Thyroid gland (tissue), 4 donors: ENCODE data around the gene UBE2F. TPM values are rescaled to one million over a fixed set of nuclear protein-coding genes. Genes with fewer than 3 reads are reported as not detected.

ENCODE experiments used
- DNase-seq, 2 donors: peaks; one replicate each; pipeline ENCODE4 v3.0.0-alpha.2; 2019
- H3K27ac ChIP-seq, 3 donors: fragments of 200-600 bp; sonication (generic); 1 replicate in 2 of 3; 2 replicates in 1 of 3; pipeline ENCODE4 v1.5.1; 2016 to 2019; ENCODE audit warnings: mild to moderate bottlenecking in 1 of 3, moderate library complexity in 1 of 3
- H3K27me3 ChIP-seq: fragments of 200-600 bp; sonication (generic); one replicate; pipeline ENCODE4 v1.5.1; 2019
- H3K36me3 ChIP-seq, 2 donors: fragments of 200-600 bp; sonication (generic); one replicate each; pipeline ENCODE4 v1.5.1; 2016 to 2019
- H3K4me1 ChIP-seq, 2 donors: fragments of 200-600 bp; sonication (generic); one replicate each; pipeline ENCODE4 v1.5.1; 2017 to 2019
- H3K4me3 ChIP-seq, 3 donors: fragments of 200-600 bp; sonication (generic); replicated peaks in 1 of 3; 1 replicate in 2 of 3; 2 replicates in 1 of 3; pipeline ENCODE4 v1.5.1; 2016; ENCODE audit warnings: mild to moderate bottlenecking in 1 of 3
- H3K9me3 ChIP-seq: fragments of 200-600 bp; sonication (generic); one replicate; pipeline ENCODE4 v1.5.1; 2017
- POLR2A ChIP-seq, 2 donors: fragments of 450-650 bp; IDR thresholded peaks; one replicate each; pipeline ENCODE4 v1.6.1; 2017; ENCODE audit warnings: antibody characterized with exemption in 2 of 2, mild to moderate bottlenecking in 2 of 2, moderate library complexity in 1 of 2
- WGBS, 2 donors: methylation state at CpG; one replicate each; pipeline ENCODE4 v1.1.5; 2017; 5-methylcytosine and 5-hydroxymethylcytosine counted together
- intact Hi-C: fragments of 100-400 bp; cut with DNase I; formaldehyde crosslinking; loops from one replicate; pipeline ENCODE4 v1.15.1; 2023
- total RNA-seq, 4 donors: library from RNA; depleted of rRNA; stranded (reverse); fragments of >200 nt; gene quantifications; one replicate each; pipeline ENCODE4 v1.2.3, GENCODE V29; 2016
- TF ChIP-seq, protein P1 (sequence below), 6 experiments: fragments of 200-600 bp in 3 of 6; fragments of 450-650 bp in 3 of 6; sonication (generic) in 3 of 6; IDR thresholded peaks; one replicate each; pipeline ENCODE4 v1.5.1; 2016 to 2019; ENCODE audit warnings: antibody characterized with exemption in 6 of 6, mild to moderate bottlenecking in 2 of 6, inconsistent platforms in 1 of 6, moderate library complexity in 1 of 6

The UBE2F gene
- total RNA-seq, 4 donors from 2014 or later = 79.8 to 134 (median 122) TPM

DNA sequence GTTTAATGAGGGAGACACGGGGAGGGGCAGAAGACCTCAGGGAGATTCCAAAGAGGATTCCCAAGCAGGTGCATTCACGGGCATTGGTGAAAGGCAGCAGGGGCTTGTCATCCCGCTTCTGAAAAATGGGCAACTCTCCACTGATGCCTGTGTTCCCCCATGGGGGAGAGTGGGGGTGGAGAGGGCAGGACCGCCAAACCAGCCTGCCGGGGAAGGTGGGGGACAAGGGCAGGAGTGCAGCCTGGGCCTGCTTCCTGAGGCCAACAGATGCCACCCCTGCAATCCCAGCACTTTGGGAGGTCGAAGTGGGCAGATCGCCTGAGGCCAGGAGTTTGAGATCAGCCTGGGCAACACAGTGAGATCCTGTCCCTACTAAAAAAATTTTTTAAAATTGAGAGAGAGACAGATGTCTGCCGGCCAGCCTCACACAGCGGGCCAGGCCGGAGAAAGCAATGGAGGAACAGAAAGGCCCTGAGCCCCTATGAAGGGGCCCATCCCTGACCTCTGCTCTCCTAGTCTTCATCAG lies 44.8 kb upstream of the UBE2F start:
- no peaks in the 10 kb centered on the region for H3K9me3 ChIP-seq
- no peak overlapping the region for H3K27ac ChIP-seq
- H3K27me3 ChIP-seq = no peaks in the 10 kb centered on the region
- DNase-seq = no peak
- TF ChIP-seq POLR2A (IDR thresholded peaks at IDR 0.05) = no peak
- WGBS, 2 donors = 91 to 95% methylated on average over 9 to 10 of the region's 10 CpGs
- H3K4me1 ChIP-seq = peaks cover 0 to 6% of the 10 kb centered on the region in 2 donors
- no peaks in the 10 kb centered on the region for H3K36me3 ChIP-seq
- no peak overlapping the region for H3K4me3 ChIP-seq
- intact Hi-C loops = no loop called here

DNA sequence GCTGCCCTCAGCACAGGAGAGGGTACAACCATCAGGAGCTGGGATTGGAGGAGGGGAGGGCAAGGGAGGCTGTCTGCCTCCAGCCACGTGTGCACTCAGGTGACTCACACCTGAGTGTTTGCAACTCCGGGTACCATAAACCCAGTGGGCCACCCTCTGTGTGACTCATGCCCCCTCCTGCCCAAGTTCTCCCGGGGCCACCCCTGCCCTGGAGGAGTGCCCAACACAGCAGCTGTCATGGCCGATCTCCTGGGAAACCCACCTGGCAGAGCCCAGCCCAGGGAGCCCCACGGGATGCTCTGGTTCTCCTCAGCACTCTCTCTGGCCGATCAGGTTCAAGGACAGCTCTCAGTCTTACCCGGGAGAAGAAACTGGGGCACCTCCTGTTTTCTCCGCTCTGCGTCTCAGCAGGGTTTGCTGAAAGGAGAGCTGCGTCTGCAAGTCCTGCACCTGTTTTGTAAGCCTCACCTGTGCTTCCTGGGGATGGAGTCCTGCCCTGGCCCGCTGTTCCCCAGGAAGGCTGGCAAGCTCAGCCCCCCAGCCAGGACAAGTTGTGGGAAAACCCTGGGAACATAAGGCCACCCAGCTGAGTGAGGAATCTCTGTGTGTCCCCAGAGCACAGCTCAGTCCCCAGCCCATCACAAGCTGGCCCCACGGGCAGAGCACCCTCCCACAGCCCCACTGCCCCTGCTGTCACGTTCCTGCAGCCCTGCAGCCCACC lies 44.0 kb upstream of the UBE2F start:
- intact Hi-C loops = no loop called here
- Histone ChIP-seq H3K27me3 (no peaks in the 10 kb centered on the region), H3K9me3 (no peaks in the 10 kb centered on the region), H3K4me3 (no peak overlapping the region), H3K4me1 (peaks cover 0 to 6% of the 10 kb centered on the region in 2 donors), H3K36me3 (no peaks in the 10 kb centered on the region), H3K27ac (no peak overlapping the region)
- TF ChIP-seq POLR2A (IDR thresholded peaks at IDR 0.05) = no peak
- TF ChIP-seq, protein P1, sequence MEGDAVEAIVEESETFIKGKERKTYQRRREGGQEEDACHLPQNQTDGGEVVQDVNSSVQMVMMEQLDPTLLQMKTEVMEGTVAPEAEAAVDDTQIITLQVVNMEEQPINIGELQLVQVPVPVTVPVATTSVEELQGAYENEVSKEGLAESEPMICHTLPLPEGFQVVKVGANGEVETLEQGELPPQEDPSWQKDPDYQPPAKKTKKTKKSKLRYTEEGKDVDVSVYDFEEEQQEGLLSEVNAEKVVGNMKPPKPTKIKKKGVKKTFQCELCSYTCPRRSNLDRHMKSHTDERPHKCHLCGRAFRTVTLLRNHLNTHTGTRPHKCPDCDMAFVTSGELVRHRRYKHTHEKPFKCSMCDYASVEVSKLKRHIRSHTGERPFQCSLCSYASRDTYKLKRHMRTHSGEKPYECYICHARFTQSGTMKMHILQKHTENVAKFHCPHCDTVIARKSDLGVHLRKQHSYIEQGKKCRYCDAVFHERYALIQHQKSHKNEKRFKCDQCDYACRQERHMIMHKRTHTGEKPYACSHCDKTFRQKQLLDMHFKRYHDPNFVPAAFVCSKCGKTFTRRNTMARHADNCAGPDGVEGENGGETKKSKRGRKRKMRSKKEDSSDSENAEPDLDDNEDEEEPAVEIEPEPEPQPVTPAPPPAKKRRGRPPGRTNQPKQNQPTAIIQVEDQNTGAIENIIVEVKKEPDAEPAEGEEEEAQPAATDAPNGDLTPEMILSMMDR (IDR thresholded peaks at IDR 0.05) = no peak
- no peak for DNase-seq
- 55 to 65% methylated on average over 5 to 8 of the region's 13 CpGs for WGBS, 2 donors

DNA sequence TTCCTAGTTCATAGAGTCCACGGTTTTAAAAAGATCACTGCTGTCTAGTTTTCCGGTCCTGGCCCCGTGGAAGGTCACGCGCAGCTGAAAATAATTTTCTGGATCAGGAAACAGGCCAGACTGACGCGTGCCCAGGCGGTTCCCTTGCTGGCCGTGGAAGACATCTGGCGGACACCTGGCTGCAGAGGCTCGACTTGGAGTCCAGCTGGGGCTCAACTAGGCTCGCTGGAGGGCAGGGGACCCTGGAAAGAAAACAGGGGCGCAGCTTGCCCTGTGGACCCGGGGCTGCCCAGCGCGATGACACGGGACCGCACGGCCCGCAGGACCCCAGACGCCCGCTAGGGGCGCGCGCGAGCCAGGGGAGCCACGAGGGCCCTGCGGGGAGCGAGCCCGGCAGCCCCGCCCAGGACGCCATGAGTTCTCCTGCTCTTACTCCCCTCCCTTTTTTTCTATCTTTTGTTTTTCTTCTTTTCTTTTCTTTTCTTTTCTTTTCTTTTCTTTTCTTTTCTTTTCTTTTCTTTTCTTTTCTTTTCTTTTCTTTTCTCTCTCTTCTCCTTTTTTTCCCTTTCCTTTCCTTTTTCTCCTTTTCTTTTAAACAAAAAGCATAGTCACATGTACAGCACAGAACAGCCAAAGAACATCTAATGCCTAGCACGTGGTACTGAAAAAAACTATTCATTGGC lies 43.2 kb upstream of the UBE2F start:
- 24 to 30% methylated on average over 32 to 33 of the region's 33 CpGs for WGBS, 2 donors
- intact Hi-C loops = no loop called here
- Histone ChIP-seq H3K4me1 (peaks cover 0 to 6% of the 10 kb centered on the region in 2 donors), H3K27me3 (no peaks in the 10 kb centered on the region), H3K4me3 (no peak overlapping the region), H3K27ac (no peak overlapping the region), H3K36me3 (no peaks in the 10 kb centered on the region), H3K9me3 (no peaks in the 10 kb centered on the region)
- no peak for TF ChIP-seq POLR2A (IDR thresholded peaks at IDR 0.05)
- TF ChIP-seq, protein P1 (IDR thresholded peaks at IDR 0.05) = peak; percentile 58 to 98 (median 88)
- peak; percentile 69 to 71 for DNase-seq

DNA sequence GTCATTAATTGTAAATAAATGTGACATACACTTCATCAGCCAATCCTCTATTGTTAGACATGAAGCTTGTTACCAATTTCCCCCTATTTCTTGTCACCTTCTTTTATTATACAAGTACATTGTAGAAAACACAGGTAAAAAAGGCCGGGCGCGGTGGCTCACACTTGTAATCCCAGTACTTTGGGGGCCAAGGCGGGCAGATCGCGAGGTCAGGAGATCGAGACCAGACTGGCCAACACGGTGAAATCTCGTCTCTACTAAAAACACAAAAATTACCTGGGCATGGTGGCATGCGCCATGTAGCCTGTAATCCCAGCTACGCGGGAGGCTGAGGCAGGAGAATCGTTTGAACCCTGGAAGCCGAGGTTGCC lies 42.7 kb upstream of the UBE2F start:
- H3K27ac ChIP-seq = no peak overlapping the region
- H3K4me1 ChIP-seq = peaks cover 0 to 6% of the 10 kb centered on the region in 2 donors
- 91% methylated on average over 14 of the region's 14 CpGs for WGBS, 2 donors
- no peak overlapping the region for H3K4me3 ChIP-seq
- H3K27me3 ChIP-seq = no peaks in the 10 kb centered on the region
- H3K9me3 ChIP-seq = no peaks in the 10 kb centered on the region
- H3K36me3 ChIP-seq = no peaks in the 10 kb centered on the region
- intact Hi-C loops = no loop called here
- DNase-seq = no peak
- no peak for TF ChIP-seq POLR2A (IDR thresholded peaks at IDR 0.05)
- TF ChIP-seq, protein P1 (IDR thresholded peaks at IDR 0.05) = no peak

DNA sequence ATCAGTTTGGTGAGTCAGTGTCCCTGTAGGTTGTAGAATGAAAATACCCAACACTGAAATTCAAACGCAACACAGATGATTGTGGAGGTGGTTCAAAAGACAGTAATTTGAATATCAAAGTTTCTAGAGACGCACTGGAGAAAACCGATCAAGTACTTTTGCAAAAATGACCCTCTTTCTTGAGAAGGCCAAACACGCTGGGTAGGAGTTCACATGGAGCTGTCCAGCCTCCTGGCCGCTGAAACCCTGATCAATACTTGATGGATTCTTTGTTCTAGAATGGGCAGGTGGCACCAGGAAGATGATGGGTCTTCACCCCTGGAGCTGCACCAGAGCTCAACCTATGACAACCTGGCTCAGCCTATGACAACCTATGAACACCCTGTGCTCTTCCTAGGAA lies 39.7 kb upstream of the UBE2F start:
- H3K4me3 ChIP-seq = no peak overlapping the region
- DNase-seq = no peak
- H3K4me1 ChIP-seq = peaks cover 9 to 16% of the 10 kb centered on the region in 2 donors
- no peaks in the 10 kb centered on the region for H3K36me3 ChIP-seq
- no peak for TF ChIP-seq POLR2A (IDR thresholded peaks at IDR 0.05)
- TF ChIP-seq, protein P1 (IDR thresholded peaks at IDR 0.05) = no peak
- WGBS, 2 donors = 77 to 81% methylated on average over 5 of the region's 5 CpGs
- H3K27ac ChIP-seq = no peak overlapping the region
- no peaks in the 10 kb centered on the region for H3K9me3 ChIP-seq
- no peaks in the 10 kb centered on the region for H3K27me3 ChIP-seq
- intact Hi-C loops = no loop called here
